Cardiac fibroblast (primary cell): Measurements from ENCODE around the gene MAP4K4.

Experiments
- DNase-seq, 2 donors: peaks; one replicate each; pipeline versions ENCODE4 v3.0.0 to v3.0.0-alpha.2; 2010; ENCODE audit warnings: low read depth in 2 of 2
- H3K4me3 ChIP-seq, 2 donors: replicated peaks in 1 of 2; 1 replicate in 1 of 2; 2 replicates in 1 of 2; pipeline ENCODE4 v1.5.1; 2011; ENCODE audit warnings: low read depth in 2 of 2, low read length in 2 of 2, mild to moderate bottlenecking in 2 of 2, moderate library complexity in 1 of 2
- TF ChIP-seq, protein P1 (sequence below): IDR thresholded peaks from one replicate; pipeline ENCODE4 v1.5.1; 2011; ENCODE audit warnings: low read depth, mild to moderate bottlenecking, low read length, inconsistent platforms

The MAP4K4 gene

DNA sequence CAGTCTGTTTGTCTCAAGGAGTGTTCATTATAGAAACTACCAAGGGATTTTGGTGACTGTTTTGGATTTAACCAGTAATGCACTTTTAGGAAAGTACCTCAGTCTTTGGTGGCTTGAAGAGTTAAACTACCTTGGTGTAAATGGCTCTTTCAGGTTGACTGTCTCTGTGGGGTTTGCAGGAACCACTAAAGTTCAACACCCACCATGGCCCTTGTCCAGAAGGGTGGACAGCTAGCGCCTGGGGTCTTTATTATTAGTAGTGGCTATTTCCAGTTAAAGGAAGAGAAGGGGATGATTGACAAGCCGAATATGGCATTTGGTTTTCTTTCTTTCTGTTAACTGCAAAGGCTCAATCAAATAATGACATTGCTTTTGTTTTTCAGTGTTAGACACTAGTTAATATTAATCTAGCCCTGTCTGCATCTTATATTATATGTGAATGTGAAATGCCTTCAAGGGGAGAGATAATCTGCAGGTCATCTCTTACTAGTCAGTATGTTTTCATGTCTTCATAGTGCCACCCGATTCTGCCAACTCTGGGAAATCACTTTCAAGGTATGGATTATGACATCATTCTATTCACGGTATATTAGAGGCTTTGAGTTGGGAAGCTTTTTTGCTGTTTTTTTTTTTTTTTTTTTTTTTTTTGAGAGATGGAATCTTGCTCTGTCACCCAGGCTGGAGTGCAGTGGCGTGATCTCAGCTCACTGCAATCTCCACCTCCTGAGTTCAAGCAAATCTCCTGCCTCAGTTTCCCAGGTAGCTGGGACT is 56.4 kb downstream of the MAP4K4 start:
- no peak overlapping the region for H3K4me3 ChIP-seq
- TF ChIP-seq, protein P1, sequence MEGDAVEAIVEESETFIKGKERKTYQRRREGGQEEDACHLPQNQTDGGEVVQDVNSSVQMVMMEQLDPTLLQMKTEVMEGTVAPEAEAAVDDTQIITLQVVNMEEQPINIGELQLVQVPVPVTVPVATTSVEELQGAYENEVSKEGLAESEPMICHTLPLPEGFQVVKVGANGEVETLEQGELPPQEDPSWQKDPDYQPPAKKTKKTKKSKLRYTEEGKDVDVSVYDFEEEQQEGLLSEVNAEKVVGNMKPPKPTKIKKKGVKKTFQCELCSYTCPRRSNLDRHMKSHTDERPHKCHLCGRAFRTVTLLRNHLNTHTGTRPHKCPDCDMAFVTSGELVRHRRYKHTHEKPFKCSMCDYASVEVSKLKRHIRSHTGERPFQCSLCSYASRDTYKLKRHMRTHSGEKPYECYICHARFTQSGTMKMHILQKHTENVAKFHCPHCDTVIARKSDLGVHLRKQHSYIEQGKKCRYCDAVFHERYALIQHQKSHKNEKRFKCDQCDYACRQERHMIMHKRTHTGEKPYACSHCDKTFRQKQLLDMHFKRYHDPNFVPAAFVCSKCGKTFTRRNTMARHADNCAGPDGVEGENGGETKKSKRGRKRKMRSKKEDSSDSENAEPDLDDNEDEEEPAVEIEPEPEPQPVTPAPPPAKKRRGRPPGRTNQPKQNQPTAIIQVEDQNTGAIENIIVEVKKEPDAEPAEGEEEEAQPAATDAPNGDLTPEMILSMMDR: no peak
- DNase-seq: no peak

- TF ChIP-seq, protein P1: no peak
- DNase-seq: peak in 1 of 2 donors; percentile 76
- no peak overlapping the region for H3K4me3 ChIP-seq
These were observed 57.1 kb downstream of the MAP4K4 start for GRCh38 chr2:101754618-101755017.

- no peak overlapping the region for H3K4me3 ChIP-seq
- TF ChIP-seq, protein P1: no peak
- no peak for DNase-seq
These were observed 58.8 kb downstream of the MAP4K4 start for GRCh38 chr2:101756266-101756665.

DNA sequence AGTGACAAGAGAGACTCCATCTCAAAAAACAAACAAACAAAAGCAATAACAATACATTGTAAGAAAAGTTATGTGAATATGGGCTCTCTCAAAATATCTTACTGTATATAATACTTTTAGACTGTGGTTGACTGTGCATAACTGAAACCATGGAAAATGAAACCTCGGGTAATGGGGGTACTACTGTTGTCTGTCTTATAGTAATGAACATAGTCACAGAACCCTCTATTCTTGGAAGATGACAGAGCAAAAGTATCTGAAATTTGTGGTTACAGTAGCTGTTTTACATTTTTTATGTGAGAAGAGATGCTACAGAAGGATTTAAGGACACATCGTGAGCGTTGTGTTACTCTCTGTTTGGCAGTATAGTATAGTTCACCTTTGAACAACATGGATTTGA is 60.5 kb downstream of the MAP4K4 start:
- DNase-seq: no peak
- TF ChIP-seq, protein P1: no peak
- H3K4me3 ChIP-seq: no peak overlapping the region

DNA sequence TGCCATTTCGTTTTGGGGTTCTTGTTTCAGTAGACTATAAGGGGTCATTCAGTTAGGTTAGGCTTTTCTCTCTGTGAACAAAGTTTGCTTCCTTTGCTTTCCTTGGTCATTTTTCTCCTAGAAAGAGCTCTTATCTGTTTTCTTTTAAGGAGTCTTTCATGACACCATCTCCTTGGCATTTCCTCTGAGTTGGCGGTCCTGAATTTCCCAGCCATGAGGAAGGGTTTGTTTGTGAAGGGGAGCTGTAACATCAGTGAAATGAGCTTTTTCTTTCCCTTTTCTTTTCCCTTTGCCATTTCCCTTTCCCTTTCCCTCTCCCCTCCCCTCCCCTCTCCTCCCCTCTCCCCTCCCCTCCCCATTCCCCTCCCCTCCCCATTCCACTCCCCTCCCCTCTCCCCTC is 61.7 kb downstream of the MAP4K4 start:
- DNase-seq: peak; percentile 95 to 97
- H3K4me3 ChIP-seq: no peak overlapping the region
- TF ChIP-seq, protein P1: no peak

GRCh38 chr2:101762451-101763171 is 65.1 kb downstream of the MAP4K4 start:
- TF ChIP-seq, protein P1: no peak
- no peak for DNase-seq
- no peak overlapping the region for H3K4me3 ChIP-seq
